ENCODE data around the gene MAPK10. TPM values are rescaled to one million over a fixed set of nuclear protein-coding genes. Genes with fewer than 3 reads are reported as not detected.
A peak's percentile ranks its signal among the peaks of the same experiment; 100 is the strongest.

MAPK10 gene
- total and polyA plus RNA-seq, 10 of the 15 experiments (the other 5 are each of a cell fraction or from before 2014, with no cell fraction given) = 1.1 to 4.2 (median 2.4) TPM

DNA sequence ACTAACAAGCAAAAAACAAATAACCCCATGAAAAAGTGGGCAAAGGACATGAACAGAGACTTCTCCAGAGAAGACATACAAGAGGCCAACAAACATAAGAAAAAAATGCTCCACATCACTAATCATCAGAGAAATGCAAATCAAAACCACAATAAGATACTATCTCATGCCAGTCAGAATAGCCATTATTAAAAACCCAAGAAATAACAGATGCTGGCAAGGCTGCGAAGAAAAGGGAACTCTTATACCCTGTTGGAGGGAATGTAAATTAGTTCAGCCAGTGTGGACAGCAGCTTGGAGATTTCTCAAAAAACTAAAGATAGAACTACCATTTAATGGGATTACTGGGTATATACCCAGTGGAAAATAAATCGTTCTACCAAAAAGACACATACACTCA, 79.6 kb downstream of the MAPK10 start:
- ChIA-PET RAD21 (ENCODE audit: unreplicated experiment) (no interaction called here), SMC1A (ENCODE audit: uncharacterized antibody, unreplicated experiment) (no interaction called here), CTCF (no interaction called here), POLR2A (no interaction called here)
- Histone ChIP-seq H3K9ac (ENCODE audit: control insufficient read depth, insufficient read depth, low read length) (no peak overlapping the region), H3K27ac (ENCODE audit: control insufficient read depth, insufficient read depth) (no peak overlapping the region), H3K4me1 (ENCODE audit: control insufficient read depth, insufficient read depth, low read length) (no peaks in the 10 kb centered on the region), H3K36me3 (ENCODE audit: control insufficient read depth in 2 of 2, insufficient read depth in 2 of 2, low read length in 1 of 2) (no peaks in the 10 kb centered on the region), H3K27me3 (replicated peaks in 1 of 2; ENCODE audit: control insufficient read depth in 2 of 2, insufficient read depth in 2 of 2, low read length in 1 of 2) (no peaks in the 10 kb centered on the region), H2AFZ (ENCODE audit: control insufficient read depth, low read depth, low read length) (no peak overlapping the region), H3K4me3 (no peak overlapping the region), H3K79me2 (ENCODE audit: control insufficient read depth, insufficient read depth, low read length) (no peaks in the 10 kb centered on the region), H4K20me1 (ENCODE audit: control insufficient read depth, insufficient read depth) (no peaks in the 10 kb centered on the region), H3K4me2 (ENCODE audit: control insufficient read depth, insufficient read depth) (no peak overlapping the region), H3K9me3 (replicated peaks; ENCODE audit: control insufficient read depth, insufficient read depth, low read length) (no peaks in the 10 kb centered on the region)
- no peak for DNase-seq (ENCODE audit: low read depth, low spot score)
- in situ Hi-C loops (cut with MboI) = no loop called here
- BruUV-seq (replicated peaks) = no TSS peak
- 0% methylated on average over 2 of the region's 2 CpGs for WGBS (ENCODE audit: insufficient coverage, insufficient replicate concordance, low lambda C conversion rate, missing lambda C conversion rate)
- no peak for TF ChIP-seq HDGF (IDR thresholded peaks at IDR 0.05)
- no peak for TF ChIP-seq STAT3 (IDR thresholded peaks at IDR 0.05; ENCODE audit: low read depth, low read length)
- TF ChIP-seq WRNIP1 (IDR thresholded peaks at IDR 0.05; ENCODE audit: borderline replicate concordance, low read depth, low read length) = no peak
- no peak for TF ChIP-seq RB1 (IDR thresholded peaks at IDR 0.05; ENCODE audit: borderline replicate concordance)
- no peak for TF ChIP-seq MEF2B (IDR thresholded peaks at IDR 0.05; ENCODE audit: partially characterized antibody, poor library complexity, severe bottlenecking)
- no peak for TF ChIP-seq IKZF2 (IDR thresholded peaks at IDR 0.05)
- no peak for TF ChIP-seq MYB (IDR thresholded peaks at IDR 0.05; ENCODE audit: borderline replicate concordance, low read depth, low read length)
- no peak for TF ChIP-seq RAD21 (IDR thresholded peaks at IDR 0.05; ENCODE audit: insufficient read depth, low read depth, low read length)
- peak; percentile 54 for ATAC-seq
- no peak for FAIRE-seq
- intact Hi-C loops (cut with micrococcal nuclease; ENCODE audit: unreplicated experiment) = no loop called here

DNA sequence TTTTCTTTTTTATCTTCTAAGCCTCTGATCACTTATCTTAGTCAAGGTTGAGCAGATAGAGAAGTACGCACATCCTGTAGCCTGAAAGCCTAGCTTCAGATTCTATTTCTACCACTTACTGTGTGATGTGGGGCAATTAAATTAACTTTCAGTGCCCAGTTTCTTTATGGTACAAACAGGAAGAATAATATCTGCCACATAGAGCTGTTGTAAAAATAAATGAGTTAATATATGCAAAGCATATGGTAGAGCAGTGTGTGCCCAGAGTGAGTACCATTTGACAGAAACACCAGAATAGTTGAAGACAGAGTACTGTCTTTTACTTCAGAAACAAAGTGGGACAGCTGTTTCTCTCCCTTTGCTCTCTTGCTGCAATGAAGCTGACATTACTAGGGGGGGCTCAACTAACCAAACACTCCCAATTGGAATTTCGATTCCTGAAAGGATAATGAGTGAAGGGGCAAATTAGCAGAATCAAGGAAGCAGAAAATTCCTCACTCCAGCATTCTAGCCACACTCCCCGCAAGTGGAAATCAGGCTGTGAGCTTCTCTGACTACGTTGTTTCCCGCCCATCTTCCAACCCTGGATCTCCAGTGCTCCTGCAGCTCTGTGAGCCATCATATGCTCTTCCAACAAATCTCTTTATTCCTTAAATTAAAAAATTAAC, 80.4 kb downstream of the MAPK10 start:
- no TSS peak for BruUV-seq (replicated peaks)
- intact Hi-C loops (cut with micrococcal nuclease; ENCODE audit: unreplicated experiment) = no loop called here
- TF ChIP-seq POLR2A (IDR thresholded peaks at IDR 0.05; ENCODE audit: low read depth, low read length) (no peak), SP1 (IDR thresholded peaks at IDR 0.05; ENCODE audit: low read depth, low read length) (no peak)
- peak; percentile 88 for ATAC-seq
- H3K36me3 ChIP-seq (ENCODE audit: control insufficient read depth in 2 of 2, insufficient read depth in 2 of 2, low read length in 1 of 2) = no peaks in the 10 kb centered on the region
- in situ Hi-C loops (cut with MboI) = no loop called here
- RAD21 ChIA-PET (ENCODE audit: unreplicated experiment) = no interaction called here
- POLR2A ChIA-PET = interaction anchor here (0.6 kb wide), 1 partner anchor 23 kb away, joined by 4 read pairs; no protein-coding TSS in a partner anchor
- no peak overlapping the region for H3K4me2 ChIP-seq (ENCODE audit: control insufficient read depth, insufficient read depth)
- no peaks in the 10 kb centered on the region for H3K27me3 ChIP-seq (replicated peaks in 1 of 2; ENCODE audit: control insufficient read depth in 2 of 2, insufficient read depth in 2 of 2, low read length in 1 of 2)
- H3K4me1 ChIP-seq (ENCODE audit: control insufficient read depth, insufficient read depth, low read length) = no peaks in the 10 kb centered on the region
- no peak overlapping the region for H3K27ac ChIP-seq (ENCODE audit: control insufficient read depth, insufficient read depth)
- H3K79me2 ChIP-seq (ENCODE audit: control insufficient read depth, insufficient read depth, low read length) = no peaks in the 10 kb centered on the region
- CTCF ChIA-PET = no interaction called here
- FAIRE-seq = no peak
- H3K9me3 ChIP-seq (replicated peaks; ENCODE audit: control insufficient read depth, insufficient read depth, low read length) = no peaks in the 10 kb centered on the region
- H2AFZ ChIP-seq (ENCODE audit: control insufficient read depth, low read depth, low read length) = no peak overlapping the region
- H4K20me1 ChIP-seq (ENCODE audit: control insufficient read depth, insufficient read depth) = no peaks in the 10 kb centered on the region
- SMC1A ChIA-PET (ENCODE audit: uncharacterized antibody, unreplicated experiment) = no interaction called here
- DNase-seq (ENCODE audit: low read depth, low spot score) = no peak
- no peak overlapping the region for H3K4me3 ChIP-seq
- 4% methylated on average over 5 of the region's 5 CpGs for WGBS (ENCODE audit: insufficient coverage, insufficient replicate concordance, low lambda C conversion rate, missing lambda C conversion rate)
- H3K9ac ChIP-seq (ENCODE audit: control insufficient read depth, insufficient read depth, low read length) = no peak overlapping the region

All from GM12878 (cell line).